Activated CD4-positive, alpha-beta T cell treated with anti-CD3 and anti-CD28 coated beads for 24 hours (primary cell): Measurements from ENCODE around the gene ARL16.

Source experiments
- DNase-seq, 2 donors: peaks; one replicate each; pipeline ENCODE4 v3.0.0-alpha.2; 2020; ENCODE audit warnings: low read depth in 2 of 2

Gene ARL16

DNA sequence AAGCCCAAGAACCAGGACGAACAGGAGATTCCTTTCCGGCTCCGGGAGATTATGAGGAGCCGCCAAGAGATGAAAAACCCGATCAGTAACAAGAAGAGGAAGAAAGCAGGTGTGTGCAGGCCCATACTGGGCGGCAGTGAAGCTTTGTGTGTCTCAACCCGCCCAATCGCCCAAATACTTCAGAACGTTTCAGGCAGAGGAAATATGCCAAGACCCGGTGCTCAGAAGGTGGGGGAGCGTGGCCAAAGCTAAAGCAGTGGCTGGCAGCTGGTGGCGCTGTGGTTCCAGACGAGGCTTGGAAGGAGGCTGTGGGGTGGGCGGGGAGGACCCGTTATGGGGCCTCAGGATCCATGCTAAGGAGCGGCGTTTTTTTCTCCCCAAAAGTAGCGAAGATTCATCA lies 15.8 kb downstream of the ARL16 start:
- DNase-seq: no peak

DNA sequence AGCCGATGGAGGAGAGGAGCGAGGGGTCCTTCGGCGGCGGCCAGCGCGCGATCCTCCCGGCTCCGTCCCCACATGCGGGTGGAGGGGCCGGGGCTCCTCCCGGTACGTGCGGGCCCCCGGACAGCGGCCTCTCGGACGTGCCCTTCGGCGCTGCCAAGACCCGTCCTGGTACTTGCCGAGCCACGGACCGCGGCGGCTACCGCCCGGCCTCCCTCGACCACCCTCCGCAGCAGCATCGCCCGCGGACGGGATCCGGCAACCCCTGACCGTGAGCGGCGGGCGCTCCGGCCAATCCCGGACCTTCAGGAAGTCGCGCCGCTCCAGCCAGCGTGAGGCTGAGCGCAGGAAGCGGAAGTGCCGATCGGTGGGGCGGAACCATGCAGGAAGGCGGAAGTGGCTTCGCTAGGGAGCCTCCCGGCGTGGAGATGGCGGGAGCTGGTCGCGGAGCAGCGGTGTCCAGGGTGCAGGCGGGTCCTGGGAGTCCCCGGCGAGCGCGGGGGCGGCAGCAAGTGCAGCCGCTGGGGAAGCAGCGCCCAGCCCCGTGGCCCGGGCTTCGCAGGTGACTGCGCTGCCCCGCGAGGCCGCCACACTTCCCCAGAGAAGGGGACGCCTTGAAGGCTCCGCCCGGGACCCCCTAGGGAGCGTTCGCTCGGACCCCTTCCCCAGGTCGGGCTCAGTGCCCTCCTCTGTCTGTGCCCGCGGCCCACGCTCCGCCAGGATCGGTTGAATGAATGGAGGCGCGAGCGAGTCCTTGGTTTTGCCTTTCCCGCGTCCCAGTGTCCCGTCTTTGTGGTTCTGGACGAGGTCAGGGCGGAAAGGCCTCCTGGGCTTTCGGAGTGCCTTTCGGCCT lies 17.0 kb downstream of the ARL16 start, which contains the start of the genes CCDC137 and OXLD1:
TSS of gene CCDC137 (plus strand) at position 396 of the 850 bp plus-strand sequence. CDS start at position 426, 30 bp downstream.
TSS of gene OXLD1 (minus strand) at position 264 of the 850 bp plus-strand sequence. CDS start at position 236, 28 bp downstream.
- DNase-seq: peak; percentile 88 to 90

DNA sequence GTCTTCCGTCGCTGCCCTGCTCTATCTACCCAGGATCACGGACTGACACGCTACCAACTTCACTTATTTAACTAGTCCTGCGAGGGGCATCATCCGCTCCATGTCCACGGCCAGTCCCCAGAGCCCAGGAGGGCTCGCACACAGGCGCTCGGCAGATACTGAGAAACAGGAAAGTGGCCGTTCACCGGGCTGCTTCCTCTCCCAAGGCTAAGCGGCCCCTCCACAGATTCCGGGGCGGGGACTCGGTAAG lies 17.6 kb downstream of the ARL16 start:
- DNase-seq: peak in 1 of 2 donors; percentile 10

DNA sequence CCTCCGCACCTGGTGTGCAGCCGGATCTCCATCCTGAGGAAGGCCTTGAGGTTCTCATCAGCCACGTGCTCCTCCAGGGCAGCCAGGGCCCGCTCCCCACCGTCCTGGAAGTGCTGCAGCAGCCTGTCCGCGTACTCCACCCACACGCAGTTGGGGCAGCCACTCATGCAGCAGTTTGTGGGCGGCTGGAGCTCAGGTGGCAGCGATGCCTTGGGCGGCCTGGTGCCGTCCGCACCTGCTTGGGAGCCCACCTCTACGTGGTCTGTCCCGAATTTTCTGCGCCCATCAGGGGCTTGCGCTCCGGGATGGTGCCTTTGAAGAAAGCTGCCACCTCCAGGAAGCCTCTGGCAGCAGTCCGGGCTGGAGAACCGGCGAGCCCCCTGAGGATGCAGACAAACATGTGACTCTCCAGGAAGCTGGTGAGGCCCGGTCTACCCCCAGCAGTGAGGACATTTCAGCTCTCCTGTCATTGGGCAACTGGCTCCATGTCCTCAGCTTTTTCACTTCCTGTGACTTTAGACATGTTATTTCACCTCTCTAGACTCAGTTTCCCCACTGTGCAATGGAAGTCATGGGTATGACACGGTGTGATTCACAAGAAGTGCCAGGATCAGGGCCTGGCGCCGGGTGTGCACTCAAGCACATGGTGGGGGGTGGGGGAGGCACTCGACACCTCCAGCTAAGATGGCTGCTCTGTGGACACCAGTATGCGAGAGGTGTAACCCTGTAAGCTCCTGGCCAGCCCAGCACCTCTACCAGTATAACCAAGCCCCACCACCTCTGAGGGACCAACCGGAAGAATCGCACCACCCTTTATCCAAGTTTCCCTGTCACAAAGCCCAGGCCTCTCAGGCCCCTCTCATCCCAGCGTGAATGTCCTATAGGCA lies 18.1 kb downstream of the ARL16 start:
- peak; percentile 43 to 52 for DNase-seq

DNA sequence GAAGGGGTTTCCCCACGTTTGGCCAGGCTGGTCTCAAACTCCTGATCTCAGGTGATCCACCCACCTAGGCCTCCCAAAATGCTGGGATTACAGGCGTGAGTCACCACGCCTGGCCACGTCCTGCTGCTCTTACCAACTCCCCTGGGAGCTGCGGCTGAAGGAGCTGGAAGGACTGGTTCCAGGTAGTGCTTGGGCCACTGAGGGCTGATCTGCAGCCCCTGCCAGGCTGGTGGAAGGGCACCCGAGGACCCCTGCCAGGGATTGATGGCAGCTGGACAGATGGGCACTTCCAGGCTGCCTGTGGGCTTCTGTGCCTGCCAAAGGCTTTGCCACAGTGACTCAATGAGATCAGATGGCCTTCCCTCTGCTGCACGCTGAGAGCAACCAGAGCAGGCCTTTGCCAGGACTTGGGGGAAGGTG lies 19.5 kb downstream of the ARL16 start:
- no peak for DNase-seq

DNA sequence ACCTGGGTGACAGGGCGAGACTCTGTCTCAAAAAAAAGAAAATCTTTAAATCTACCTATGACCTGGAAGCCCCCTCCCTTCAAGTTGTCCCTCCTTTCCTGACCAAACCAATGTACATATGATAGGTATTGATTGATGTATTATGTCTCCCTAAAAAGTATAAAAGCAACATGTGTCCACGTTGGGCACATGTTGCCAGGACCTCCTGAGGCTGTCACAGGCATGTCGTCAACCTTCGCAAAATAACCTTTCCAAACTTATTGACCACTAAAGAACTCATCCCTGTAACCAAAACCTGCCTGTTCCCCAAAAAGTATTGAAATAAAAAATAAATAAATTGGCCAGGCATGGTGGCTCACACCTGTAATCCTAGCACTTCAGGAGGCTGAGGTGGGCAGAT lies 21.6 kb downstream of the ARL16 start:
- DNase-seq: no peak

DNA sequence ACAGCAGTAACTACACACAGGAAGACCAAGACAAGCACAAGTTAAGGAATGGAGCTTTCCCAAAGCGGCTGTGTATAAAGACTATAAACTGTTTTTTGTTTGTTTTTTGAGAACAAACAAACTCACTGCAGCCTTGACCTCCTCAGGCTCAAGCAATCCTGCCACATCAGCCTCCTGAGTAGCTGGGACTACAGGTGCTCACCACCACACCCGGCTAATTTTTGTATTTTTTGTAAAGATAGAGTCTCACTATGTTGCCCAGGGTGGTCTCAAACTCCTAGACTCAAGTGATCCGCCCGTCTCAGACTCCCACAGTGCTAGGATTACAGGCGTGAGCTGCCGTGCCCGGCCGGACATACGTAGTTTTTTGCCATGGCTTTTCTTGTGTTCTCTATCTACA lies 23.2 kb downstream of the ARL16 start:
- no peak for DNase-seq

DNA sequence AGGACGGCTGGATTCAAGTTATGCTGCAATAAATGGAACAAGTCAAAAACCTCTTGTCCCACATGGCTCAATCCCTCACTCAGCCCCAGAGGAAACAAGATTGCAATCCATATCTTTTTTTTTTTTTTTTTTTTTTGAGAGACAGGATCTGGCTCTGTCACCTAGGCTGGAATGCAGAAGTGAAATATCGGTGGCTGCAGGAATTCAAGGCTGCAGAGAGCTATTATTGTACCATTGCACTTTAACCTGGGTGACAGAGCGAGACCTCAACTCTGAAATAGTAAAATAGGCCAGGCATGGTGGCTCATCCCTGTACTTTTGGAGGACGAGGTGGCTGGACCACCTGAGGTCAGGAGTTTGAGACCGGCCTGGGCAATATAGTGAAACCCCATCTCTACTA lies 24.6 kb downstream of the ARL16 start:
- no peak for DNase-seq

DNA sequence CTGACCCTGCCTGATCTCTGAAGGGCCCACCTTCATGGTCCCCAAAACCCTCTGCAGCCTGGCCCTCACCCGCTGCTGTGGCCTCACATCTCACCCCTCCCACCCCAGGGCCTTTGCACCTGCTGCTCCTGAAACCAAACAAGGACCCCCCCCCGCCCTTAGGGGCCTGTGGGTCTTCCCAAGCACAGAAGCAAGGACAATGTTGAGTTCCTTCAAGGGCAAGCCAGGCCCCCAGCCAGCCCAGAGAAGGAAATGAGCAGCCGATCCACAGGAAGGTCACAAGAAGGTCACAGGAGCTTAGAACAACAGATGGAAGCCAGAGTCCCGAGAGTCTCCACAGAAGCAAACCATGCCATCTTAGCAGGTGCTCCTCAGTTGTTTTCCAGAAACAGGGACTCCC lies 26.8 kb downstream of the ARL16 start:
- DNase-seq: no peak

DNA sequence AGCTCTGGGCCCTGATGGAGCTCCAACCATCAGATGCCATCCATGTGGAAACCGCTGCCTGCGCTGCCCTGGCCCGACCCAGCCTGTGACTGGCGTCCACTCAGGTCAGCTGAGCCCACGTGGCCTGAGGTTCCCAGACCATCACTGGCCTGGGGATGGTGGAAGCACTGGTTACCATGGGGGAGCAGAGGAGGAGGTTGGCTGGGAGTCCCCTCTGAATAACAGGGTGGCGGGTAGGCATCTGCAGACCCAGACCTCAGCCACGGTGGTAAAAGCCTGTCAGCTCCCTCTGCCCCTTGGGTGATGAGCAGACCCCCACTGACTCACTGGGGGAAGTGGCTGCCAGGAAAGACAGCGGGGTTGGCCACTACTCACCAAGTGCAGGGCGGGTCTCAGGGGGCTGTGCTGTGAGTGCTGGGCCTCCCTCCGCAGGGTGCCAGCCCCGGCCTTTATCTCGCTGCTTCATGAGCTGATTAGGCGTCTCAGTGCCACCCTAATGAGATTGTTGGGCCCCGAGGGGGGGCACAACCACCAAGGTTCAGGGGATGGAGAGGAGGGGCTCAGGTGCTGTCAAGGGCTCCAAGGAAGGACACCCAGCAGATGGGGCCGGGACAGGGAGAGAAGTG lies 27.4 kb downstream of the ARL16 start, which contains the start of gene PDE6G:
TSS of gene PDE6G (minus strand) at position 425 of the 626 bp plus-strand sequence. CDS start 3,237 bp downstream, outside the sequence.
- DNase-seq: no peak

DNA sequence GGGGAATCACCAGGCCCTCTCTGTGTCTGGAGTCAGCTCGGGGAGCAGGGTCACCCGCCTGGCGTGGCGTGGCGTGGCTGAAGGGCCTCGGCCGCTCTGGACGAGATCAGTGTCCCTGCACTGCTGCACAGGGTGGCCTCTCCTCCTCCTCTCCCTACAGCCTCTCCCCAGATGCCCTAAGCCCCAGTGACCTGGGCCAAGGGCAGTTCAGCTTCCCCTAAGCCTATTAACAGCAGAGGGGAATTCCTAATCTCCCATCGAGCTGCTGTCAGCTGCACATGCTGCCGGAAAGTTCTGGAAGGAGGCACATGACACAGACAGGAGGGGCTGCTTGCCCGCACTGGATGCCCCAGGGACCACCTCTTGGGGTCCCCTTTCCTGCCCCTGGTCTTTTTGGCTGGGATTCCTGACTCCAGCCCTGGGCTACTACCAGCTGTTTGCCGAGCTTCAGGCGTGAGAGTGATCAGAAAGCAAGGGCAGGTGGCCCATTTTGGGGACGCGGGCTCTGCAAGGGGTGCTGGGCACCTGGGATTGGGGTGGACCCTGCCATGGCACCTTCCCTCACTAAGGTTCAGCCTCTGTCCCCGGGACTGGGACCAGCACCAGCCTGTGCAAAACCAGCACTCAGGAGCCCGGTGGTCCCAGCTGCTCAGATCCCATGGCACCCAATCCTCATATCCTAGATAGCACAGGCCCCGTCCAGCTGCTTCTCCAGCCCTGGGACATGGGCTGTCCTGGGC lies 28.0 kb downstream of the ARL16 start:
- no peak for DNase-seq

DNA sequence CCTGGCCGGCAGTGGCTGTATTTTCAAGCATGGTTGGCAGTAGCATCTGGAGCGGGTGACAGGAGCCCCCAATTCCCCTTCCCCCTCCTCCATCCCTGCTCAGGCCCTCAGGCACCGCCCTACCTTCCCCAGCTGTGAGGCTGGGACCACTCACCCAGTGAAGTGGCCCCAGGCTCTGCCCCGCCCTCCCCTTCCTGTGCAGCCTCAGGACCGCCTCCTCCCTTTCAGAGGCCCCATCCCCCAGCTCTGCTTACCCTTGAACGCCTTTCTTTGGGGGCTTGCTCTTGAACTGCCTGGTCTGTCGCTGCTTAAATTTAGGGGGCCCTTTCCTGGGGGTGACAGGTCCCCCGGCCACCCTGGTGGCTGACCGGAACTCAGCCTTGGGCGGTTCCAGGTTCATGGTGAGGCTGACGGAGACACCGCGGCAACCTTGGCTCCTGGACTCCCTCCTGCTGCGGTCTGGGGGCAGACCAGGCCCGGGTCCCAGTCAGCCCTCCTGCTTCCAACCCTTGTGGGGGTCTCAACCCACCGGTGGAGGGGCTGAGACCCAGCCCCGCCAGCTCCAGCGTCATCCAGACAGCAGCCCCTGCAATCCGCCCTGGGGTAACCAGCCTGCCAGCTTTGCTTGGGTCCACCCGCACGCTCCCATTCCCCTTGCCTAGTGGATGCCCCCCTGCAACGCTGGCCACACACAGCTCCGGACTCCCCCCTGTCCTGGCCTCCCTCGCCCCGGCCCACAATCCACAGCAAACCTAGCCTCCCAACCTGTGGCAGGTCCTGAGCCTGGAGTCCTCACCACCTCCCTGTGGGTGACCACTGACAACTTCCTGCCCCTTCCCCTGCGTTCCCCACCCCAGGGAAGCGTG lies 30.5 kb downstream of the ARL16 start:
- no peak for DNase-seq

DNA sequence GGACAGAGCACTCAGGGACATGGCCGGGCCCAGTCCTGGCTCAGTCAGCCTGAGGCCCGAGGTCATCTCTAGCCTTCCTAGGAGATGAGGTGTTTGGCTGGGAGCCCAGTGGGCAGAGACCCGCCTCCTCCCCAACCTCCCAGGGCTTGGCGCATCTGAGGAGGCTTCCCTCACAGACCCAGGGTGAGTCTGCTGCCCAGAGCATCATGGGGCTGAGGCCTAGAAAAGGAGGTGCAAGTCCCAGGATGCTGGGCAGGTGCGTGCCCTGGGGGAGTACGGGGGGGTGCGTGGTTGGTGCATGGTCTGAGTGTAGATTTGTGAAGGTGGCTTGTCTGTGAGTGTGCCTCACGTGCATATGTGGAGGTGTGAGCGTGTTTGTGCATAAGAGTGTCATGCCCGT lies 31.9 kb downstream of the ARL16 start:
- no peak for DNase-seq

DNA sequence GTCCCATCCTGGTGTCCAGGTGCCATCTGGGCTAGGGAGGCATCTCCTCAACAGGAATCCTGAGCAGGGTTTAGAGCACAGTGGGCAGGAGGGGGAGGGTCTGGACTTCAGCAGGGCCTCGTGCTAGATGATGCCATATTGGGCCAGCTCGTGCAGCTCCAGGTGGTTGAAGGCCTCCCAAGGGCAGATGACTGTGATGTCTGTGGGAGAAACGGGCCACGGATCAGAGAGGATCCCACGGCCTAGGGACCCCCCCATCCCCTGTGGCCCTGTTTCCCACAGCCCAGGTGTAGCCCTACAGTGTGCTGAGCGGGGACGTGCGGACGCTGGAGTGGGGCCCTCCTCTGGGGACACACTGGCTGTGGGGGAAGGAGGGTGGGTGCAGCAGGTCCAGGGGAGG lies 32.6 kb downstream of the ARL16 start:
- no peak for DNase-seq

DNA sequence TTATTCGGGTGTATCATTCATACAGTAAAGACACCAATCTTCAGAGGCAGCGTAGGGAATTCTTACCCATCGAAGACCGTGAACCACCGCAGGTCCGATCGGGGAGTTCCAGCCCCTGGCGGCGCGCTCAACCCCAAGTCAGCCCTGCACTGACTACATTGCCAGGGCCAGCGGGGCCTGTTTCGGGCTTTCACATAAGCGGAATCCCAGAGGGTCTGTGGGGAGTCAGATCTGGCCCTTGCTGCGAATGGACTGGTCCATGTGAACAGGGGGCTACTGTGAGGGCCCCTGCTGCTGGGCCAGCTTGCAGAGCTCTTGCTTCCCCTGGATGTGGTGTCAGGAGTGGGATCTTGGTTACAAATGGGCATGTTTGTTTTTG lies 34.9 kb downstream of the ARL16 start:
- DNase-seq: no peak

DNA sequence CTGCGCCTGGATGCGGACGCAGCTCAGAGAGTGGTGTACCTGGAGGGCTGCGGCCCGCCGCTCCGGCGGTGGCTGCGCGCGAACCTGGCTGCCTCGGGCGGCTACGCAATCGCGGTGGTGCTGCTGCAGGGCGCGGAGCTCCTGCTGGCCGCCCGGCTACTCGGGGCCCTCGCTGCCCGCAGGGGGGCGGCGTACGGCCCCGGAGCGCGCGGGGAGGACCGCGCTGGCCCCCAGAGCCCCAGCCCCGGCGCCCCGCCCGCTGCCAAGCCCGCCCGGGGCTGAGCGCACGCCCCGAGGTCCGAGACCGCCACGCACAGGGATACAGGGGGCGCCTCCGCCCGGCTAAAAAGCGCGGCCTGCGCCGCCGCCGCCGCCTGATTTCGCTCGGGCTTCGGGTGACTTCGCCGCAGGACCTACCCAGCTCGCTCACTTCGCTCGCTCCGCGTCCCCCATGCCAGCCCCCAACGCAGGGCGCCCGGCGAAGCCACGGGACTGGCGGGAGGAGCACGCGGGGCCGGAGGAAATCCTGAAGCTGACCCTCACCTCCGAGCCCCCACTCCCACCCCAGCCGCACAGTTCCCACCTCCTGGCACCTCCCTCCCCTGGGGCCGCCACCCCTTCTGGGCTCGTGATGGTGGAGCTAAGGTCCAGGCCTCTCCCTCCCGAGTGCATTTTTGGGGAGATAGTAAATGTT lies 35.4 kb downstream of the ARL16 start:
- no peak for DNase-seq

DNA sequence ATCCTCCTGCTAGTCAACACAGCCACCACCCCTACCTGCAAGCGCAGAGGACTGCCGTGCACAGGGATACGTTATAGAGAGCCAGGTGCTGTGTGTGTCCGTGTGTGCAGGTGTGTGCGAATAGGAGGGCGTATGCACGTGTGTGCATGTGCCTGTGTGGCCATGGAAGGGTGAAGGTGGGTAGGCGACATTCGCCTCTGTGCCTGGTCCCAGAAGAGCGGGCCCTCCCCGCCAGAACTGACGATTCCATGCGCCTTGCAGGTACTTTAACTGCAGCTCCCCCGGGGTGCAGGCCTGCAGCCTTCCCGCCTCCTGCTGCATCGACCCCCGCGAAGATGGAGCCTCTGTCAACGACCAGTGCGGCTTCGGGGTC lies 36.0 kb downstream of the ARL16 start:
- DNase-seq: no peak

DNA sequence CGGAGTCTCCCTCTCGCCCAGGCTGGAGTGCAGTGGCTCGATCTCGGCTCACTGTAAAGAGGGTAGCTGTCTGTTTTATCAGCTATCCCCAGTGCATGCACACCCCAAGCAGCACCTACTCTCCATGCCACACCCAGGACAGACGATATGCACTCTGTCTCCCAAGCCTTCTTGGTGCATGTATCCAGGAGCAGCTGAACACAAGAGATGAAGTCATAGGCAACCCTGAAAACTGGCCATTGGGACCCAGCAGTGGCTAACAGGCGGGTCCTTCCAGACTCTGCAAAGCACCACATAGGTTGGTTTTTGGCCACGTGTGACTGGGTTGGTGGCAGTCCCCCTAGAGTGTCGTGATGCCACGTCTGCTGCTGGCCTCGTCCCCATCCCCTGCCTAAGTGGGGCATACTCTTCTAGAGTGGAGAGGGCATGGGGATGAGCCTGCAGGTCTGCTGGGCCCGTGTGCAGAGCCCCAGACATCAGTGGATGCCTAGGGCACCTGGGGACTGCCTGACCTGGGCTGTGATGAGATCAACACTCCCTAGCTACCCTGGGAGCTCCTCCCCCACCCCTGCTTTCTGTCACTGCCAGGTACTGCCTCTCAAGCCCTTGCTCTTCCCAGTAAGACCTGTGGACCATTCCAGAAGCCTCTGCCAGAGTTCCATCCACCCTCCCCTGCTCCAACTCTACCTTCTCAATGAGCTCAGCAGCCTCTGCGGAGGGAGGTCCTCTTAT lies 36.6 kb downstream of the ARL16 start:
- no peak for DNase-seq
